Measurements from ENCODE around the gene FRA10AC1. TPM values are rescaled to one million over a fixed set of nuclear protein-coding genes. Genes with fewer than 3 reads are reported as not detected.

FRA10AC1 gene
- total and polyA plus RNA-seq, 2 of the 4 experiments (the other 2 are of a cell fraction): 1.6 to 4.9 TPM

DNA sequence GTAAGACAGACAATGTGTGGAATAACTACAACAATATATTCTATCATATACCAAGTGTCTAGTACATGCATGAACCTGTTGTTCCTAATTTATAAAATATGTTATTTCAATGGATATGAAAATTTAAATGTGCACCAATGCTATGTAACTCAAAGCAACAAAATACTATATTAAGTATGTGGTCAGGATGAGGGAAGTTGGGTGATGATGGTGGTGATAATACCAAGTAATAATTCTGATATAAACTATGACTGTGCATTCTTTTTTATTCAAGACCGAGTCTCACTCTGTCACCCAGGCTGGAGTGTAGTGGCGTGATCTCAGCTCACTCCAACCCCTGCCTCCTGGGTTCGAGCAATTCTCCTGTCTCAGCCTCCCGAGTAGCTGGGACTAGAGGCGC is 2.1 kb upstream of the FRA10AC1 start:
- no peak overlapping the region for H2BK5ac ChIP-seq (ENCODE audit: low read depth, low read length, poor library complexity, severe bottlenecking)

More for the DNA sequence above, 2.1 kb upstream of the FRA10AC1 start:
- intact Hi-C loops (cut with micrococcal nuclease): loop anchor here (10.0 kb wide), 1 partner anchor 630 kb away; no protein-coding TSS in a partner anchor
- H3K4ac ChIP-seq (ENCODE audit: low read depth, low read length): no peak overlapping the region
- H3K56ac ChIP-seq (ENCODE audit: extremely low read depth, insufficient read depth, low read length): no peak overlapping the region
- no peak overlapping the region for H3K23ac ChIP-seq (ENCODE audit: low read depth, low read length)
- H2BK120ac ChIP-seq (ENCODE audit: low read depth, low read length): no peak overlapping the region
- H4K91ac ChIP-seq (ENCODE audit: insufficient read depth, low read depth, low read length): no peak overlapping the region
- H3K4me3 ChIP-seq (ENCODE audit: insufficient read depth, low read depth, low read length): no peak overlapping the region
- CTCF ChIA-PET: no interaction called here
- dilution Hi-C loops (cut with HindIII; ENCODE audit: low sequenced_read_pairs, unreplicated experiment): no loop called here
- no peak overlapping the region for H2BK20ac ChIP-seq (ENCODE audit: low read depth, low read length)
- no peak overlapping the region for H4K8ac ChIP-seq (ENCODE audit: low read depth in 2 of 2, low read length in 2 of 2)
- H2AK9ac ChIP-seq (replicated peaks; ENCODE audit: low read depth, low read length, poor library complexity): no peak overlapping the region
- H2BK15ac ChIP-seq (ENCODE audit: low read depth, low read length): no peak overlapping the region
- H3K27me3 ChIP-seq (ENCODE audit: control insufficient read depth, insufficient read depth, low read length): peaks cover 5% of the 10 kb centered on the region; the same call in 1 of the 2 replicates
- peaks cover 9 to 14% of the 10 kb centered on the region in 2 experiments for H3K79me1 ChIP-seq (ENCODE audit: low read depth in 1 of 2, low read length in 2 of 2)
- no TSS peak for BruUV-seq (replicated peaks)
- no peaks in the 10 kb centered on the region for H3K9me3 ChIP-seq (ENCODE audit: control insufficient read depth, insufficient read depth, low read length)
- no CpG with 5 or more reads among the region's 5 CpGs for WGBS, 2 experiments (ENCODE audit: extremely low coverage in 2 of 2, insufficient read length in 1 of 2)
- no peak overlapping the region for H2AFZ ChIP-seq (replicated peaks; ENCODE audit: low read length, poor library complexity)
- in situ Hi-C loops (cut with MboI; ENCODE audit: low sequenced_read_pairs): no loop called here
- H4K5ac ChIP-seq (ENCODE audit: low read depth, low read length): no peak overlapping the region
- no peak overlapping the region for H3K9ac ChIP-seq (ENCODE audit: low read depth, low read length)
- DNase-seq (no peak), ATAC-seq (ENCODE audit: low read depth) (no peak)
- POLR2A ChIA-PET (ENCODE audit: unreplicated experiment): no interaction called here
- no peaks in the 10 kb centered on the region for H3K4me1 ChIP-seq (ENCODE audit: control insufficient read depth, insufficient read depth, low read length)
- no peaks in the 10 kb centered on the region; the same call in 1 of the 2 replicates for H3K36me3 ChIP-seq (ENCODE audit: control insufficient read depth, insufficient read depth, low read length)
- no peak overlapping the region for H3K14ac ChIP-seq (replicated peaks; ENCODE audit: low read depth, low read length)
- no peak overlapping the region for H3K4me2 ChIP-seq (ENCODE audit: low read depth, low read length)
- H3K9me1 ChIP-seq (ENCODE audit: insufficient read depth, low read length): no peaks in the 10 kb centered on the region
- no peak overlapping the region for H3K27ac ChIP-seq (ENCODE audit: insufficient read depth, low read length)
- H4K20me1 ChIP-seq (ENCODE audit: insufficient read depth, low read length): no peaks in the 10 kb centered on the region
- no peak for TF ChIP-seq NFE2L2 (IDR thresholded peaks at IDR 0.05; ENCODE audit: low read depth, low read length)
- TF ChIP-seq FOS (IDR thresholded peaks at IDR 0.05; ENCODE audit: low read depth, low read length): no peak
- TF ChIP-seq SMC3 (IDR thresholded peaks at IDR 0.05; ENCODE audit: low read depth, low read length): no peak
- no peak for TF ChIP-seq RFX5 (IDR thresholded peaks at IDR 0.05; ENCODE audit: low read depth, low read length)
- no peak for TF ChIP-seq POLR2A (IDR thresholded peaks at IDR 0.05; ENCODE audit: low read depth, low read length)
- no peak for TF ChIP-seq MAFK (IDR thresholded peaks at IDR 0.05; ENCODE audit: low read depth, low read length)
- no peak for TF ChIP-seq ELK1 (IDR thresholded peaks at IDR 0.05; ENCODE audit: borderline replicate concordance, low read depth, low read length)
- no peak for TF ChIP-seq RAD21 (IDR thresholded peaks at IDR 0.05; ENCODE audit: low read length)
- TF ChIP-seq, protein P1, sequence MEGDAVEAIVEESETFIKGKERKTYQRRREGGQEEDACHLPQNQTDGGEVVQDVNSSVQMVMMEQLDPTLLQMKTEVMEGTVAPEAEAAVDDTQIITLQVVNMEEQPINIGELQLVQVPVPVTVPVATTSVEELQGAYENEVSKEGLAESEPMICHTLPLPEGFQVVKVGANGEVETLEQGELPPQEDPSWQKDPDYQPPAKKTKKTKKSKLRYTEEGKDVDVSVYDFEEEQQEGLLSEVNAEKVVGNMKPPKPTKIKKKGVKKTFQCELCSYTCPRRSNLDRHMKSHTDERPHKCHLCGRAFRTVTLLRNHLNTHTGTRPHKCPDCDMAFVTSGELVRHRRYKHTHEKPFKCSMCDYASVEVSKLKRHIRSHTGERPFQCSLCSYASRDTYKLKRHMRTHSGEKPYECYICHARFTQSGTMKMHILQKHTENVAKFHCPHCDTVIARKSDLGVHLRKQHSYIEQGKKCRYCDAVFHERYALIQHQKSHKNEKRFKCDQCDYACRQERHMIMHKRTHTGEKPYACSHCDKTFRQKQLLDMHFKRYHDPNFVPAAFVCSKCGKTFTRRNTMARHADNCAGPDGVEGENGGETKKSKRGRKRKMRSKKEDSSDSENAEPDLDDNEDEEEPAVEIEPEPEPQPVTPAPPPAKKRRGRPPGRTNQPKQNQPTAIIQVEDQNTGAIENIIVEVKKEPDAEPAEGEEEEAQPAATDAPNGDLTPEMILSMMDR (conservative IDR thresholded peaks at IDR 0.05; ENCODE audit: low read depth, low read length): no peak
- TF ChIP-seq MXI1 (IDR thresholded peaks at IDR 0.05; ENCODE audit: borderline replicate concordance, low read depth, low read length): no peak
- no peak for TF ChIP-seq RCOR1 (IDR thresholded peaks at IDR 0.05; ENCODE audit: insufficient replicate concordance, low read length)
- no peak for TF ChIP-seq CHD1 (IDR thresholded peaks at IDR 0.05; ENCODE audit: low read depth, low read length)
- no peak for TF ChIP-seq BHLHE40 (IDR thresholded peaks at IDR 0.05; ENCODE audit: low read depth, low read length)
- no peak for TF ChIP-seq CEBPB (IDR thresholded peaks at IDR 0.05; ENCODE audit: low read depth, low read length)
- no peak overlapping the region for H2AK5ac ChIP-seq (ENCODE audit: low read depth, low read length)
- H3K18ac ChIP-seq (ENCODE audit: low read depth, low read length): no peak overlapping the region
